ENCODE results near the gene EIF3A.
"Not testable (repeated sequence)": the region's sequence is repeated elsewhere in the genome, so short reads cannot be mapped to it uniquely, and the experiment has no call there.

The EIF3A gene

GRCh38 chr10:119042169-119042568, 38.4 kb downstream of the EIF3A start:
- Mint-ChIP-seq H3K4me3 (no peak overlapping the region), H3K9me3 (no peaks in the 10 kb centered on the region)
- no peak for ATAC-seq

GRCh38 chr10:119041326-119041725, 39.3 kb downstream of the EIF3A start:
- Mint-ChIP-seq H3K27me3 (no peaks in the 10 kb centered on the region), H3K36me3 (peaks cover 92% of the 10 kb centered on the region), H3K9me3 (no peaks in the 10 kb centered on the region), H3K27ac (no peak overlapping the region), H3K4me1 (peaks cover 14% of the 10 kb centered on the region), H3K4me3 (no peak overlapping the region)
- no peak for ATAC-seq

More at GRCh38 chr10:119042169-119042568, 38.4 kb downstream of the EIF3A start:
- H3K36me3 Mint-ChIP-seq = peaks cover 95% of the 10 kb centered on the region
- no peak overlapping the region for H3K27ac Mint-ChIP-seq
- no peaks in the 10 kb centered on the region for H3K27me3 Mint-ChIP-seq
- peaks cover 14% of the 10 kb centered on the region for H3K4me1 Mint-ChIP-seq

GRCh38 chr10:119039161-119039560, 41.5 kb downstream of the EIF3A start:
- Mint-ChIP-seq H3K36me3 (peaks cover 89% of the 10 kb centered on the region), H3K9me3 (no peaks in the 10 kb centered on the region), H3K4me3 (no peak overlapping the region), H3K4me1 (peaks cover 14% of the 10 kb centered on the region), H3K27me3 (no peaks in the 10 kb centered on the region), H3K27ac (no peak overlapping the region)
- no peak for ATAC-seq

- H3K4me3 Mint-ChIP-seq = peak overlapping the region; percentile 68
- H3K4me1 Mint-ChIP-seq = peaks cover 32% of the 10 kb centered on the region
- no peaks in the 10 kb centered on the region for H3K9me3 Mint-ChIP-seq
- peaks cover 33% of the 10 kb centered on the region for H3K36me3 Mint-ChIP-seq
- peaks cover 19% of the 10 kb centered on the region for H3K27me3 Mint-ChIP-seq
- no peak overlapping the region for H3K27ac Mint-ChIP-seq
- no peak for ATAC-seq
These were observed 49.0 kb downstream of the EIF3A start for GRCh38 chr10:119031496-119032059.

- Mint-ChIP-seq H3K4me3 (peak overlapping the region; percentile 68), H3K27ac (no peak overlapping the region), H3K4me1 (peaks cover 32% of the 10 kb centered on the region), H3K36me3 (peaks cover 26% of the 10 kb centered on the region), H3K9me3 (no peaks in the 10 kb centered on the region), H3K27me3 (peaks cover 19% of the 10 kb centered on the region)
- ATAC-seq = peak; percentile 82
These were observed 50.0 kb downstream of the EIF3A start for GRCh38 chr10:119030421-119031250.

- Mint-ChIP-seq H3K27ac (no peak within 1 kb of the TSS), H3K4me3 (peak within 1 kb of the TSS; percentile 58), H3K27me3 (peaks cover 19% of the 10 kb centered on the region), H3K9me3 (no peaks in the 10 kb centered on the region), H3K36me3 (peaks cover 25% of the 10 kb centered on the region), H3K4me1 (peaks cover 32% of the 10 kb centered on the region)
- peak; percentile 28 for ATAC-seq
These were observed 50.8 kb downstream of the EIF3A start, which contains the start of gene NANOS1 for GRCh38 chr10:119029613-119030420. NANOS1 (plus strand) TSS chr10:119029714; CDS start chr10:119029802, 88 bp downstream.

- Mint-ChIP-seq H3K4me3 (peak overlapping the region; percentile 58), H3K9me3 (no peaks in the 10 kb centered on the region), H3K4me1 (peaks cover 32% of the 10 kb centered on the region), H3K27me3 (peaks cover 19% of the 10 kb centered on the region), H3K36me3 (peaks cover 17% of the 10 kb centered on the region), H3K27ac (no peak overlapping the region)
- peak; percentile 72 for ATAC-seq
These were observed 51.6 kb downstream of the EIF3A start for GRCh38 chr10:119028900-119029612.

GRCh38 chr10:119028445-119028899, 52.1 kb downstream of the EIF3A start:
- ATAC-seq = not testable (repeated sequence)

GRCh38 chr10:119026301-119027110, 54.1 kb downstream of the EIF3A start:
- no peak for ATAC-seq
- Mint-ChIP-seq H3K36me3 (no peaks in the 10 kb centered on the region), H3K27me3 (peaks cover 19% of the 10 kb centered on the region), H3K4me3 (no peak overlapping the region), H3K9me3 (no peaks in the 10 kb centered on the region), H3K4me1 (peaks cover 20% of the 10 kb centered on the region), H3K27ac (no peak overlapping the region)

More at GRCh38 chr10:119028445-119028899, 52.1 kb downstream of the EIF3A start:
- H3K9me3 Mint-ChIP-seq, H3K27ac Mint-ChIP-seq: not testable (repeated sequence)
- Mint-ChIP-seq H3K27me3 (peaks cover 19% of the 10 kb centered on the region), H3K4me3 (peak overlapping the region; percentile 59), H3K36me3 (peaks cover 12% of the 10 kb centered on the region), H3K4me1 (peaks cover 32% of the 10 kb centered on the region)

- Mint-ChIP-seq H3K4me3 (no peak overlapping the region), H3K27me3 (peaks cover 24% of the 10 kb centered on the region), H3K36me3 (no peaks in the 10 kb centered on the region), H3K27ac (no peak overlapping the region), H3K4me1 (peaks cover 17% of the 10 kb centered on the region), H3K9me3 (no peaks in the 10 kb centered on the region)
- ATAC-seq = no peak
These were observed 54.8 kb downstream of the EIF3A start for GRCh38 chr10:119025776-119026175.

GRCh38 chr10:119025336-119025735, 55.3 kb downstream of the EIF3A start:
- Mint-ChIP-seq H3K4me1 (peaks cover 16% of the 10 kb centered on the region), H3K9me3 (no peaks in the 10 kb centered on the region), H3K4me3 (no peak overlapping the region), H3K36me3 (no peaks in the 10 kb centered on the region), H3K27ac (no peak overlapping the region), H3K27me3 (peaks cover 28% of the 10 kb centered on the region)
- ATAC-seq = no peak

- Mint-ChIP-seq H3K4me3 (no peak overlapping the region), H3K27me3 (peaks cover 28% of the 10 kb centered on the region), H3K9me3 (no peaks in the 10 kb centered on the region), H3K27ac (no peak overlapping the region), H3K36me3 (no peaks in the 10 kb centered on the region), H3K4me1 (peaks cover 16% of the 10 kb centered on the region)
- ATAC-seq = no peak
These were observed 55.7 kb downstream of the EIF3A start for GRCh38 chr10:119024882-119025281.

- no peak for ATAC-seq
- no peak overlapping the region for H3K4me3 Mint-ChIP-seq
- H3K4me1 Mint-ChIP-seq = peaks cover 11% of the 10 kb centered on the region
- peaks cover 5% of the 10 kb centered on the region for H3K9me3 Mint-ChIP-seq
- H3K27me3 Mint-ChIP-seq = peaks cover 37% of the 10 kb centered on the region
- no peaks in the 10 kb centered on the region for H3K36me3 Mint-ChIP-seq
- no peak overlapping the region for H3K27ac Mint-ChIP-seq
These were observed 57.1 kb downstream of the EIF3A start for GRCh38 chr10:119023553-119023868.
